Measurements from ENCODE around the gene C1QC.

The C1QC gene

DNA sequence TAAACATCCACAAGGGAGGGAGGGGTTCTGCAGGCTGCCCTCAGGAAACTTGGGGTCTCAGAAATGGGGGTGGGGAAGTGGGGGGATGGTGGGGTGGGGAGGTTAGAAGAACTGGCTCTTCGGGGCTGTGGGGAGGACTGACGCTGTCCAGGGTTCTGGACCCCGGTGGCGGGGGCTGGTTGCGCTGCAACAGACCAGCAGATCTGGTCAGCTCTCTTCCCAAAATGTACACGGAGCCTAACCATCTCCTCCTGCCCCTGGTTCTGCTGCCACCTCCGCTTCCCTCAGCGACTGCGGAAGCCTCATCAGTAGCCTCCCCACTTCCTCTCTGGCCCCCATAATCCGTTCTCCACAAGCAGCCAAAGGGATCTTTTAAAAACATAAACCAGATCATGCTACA, 36.3 kb upstream of the C1QC start:
- no peaks in the 10 kb centered on the region for H3K9me3 ChIP-seq (ENCODE audit: control insufficient read depth, low read length)
- H3K4me3 ChIP-seq (ENCODE audit: low read length): no peak overlapping the region
- peaks cover 17% of the 10 kb centered on the region for H3K27me3 ChIP-seq (ENCODE audit: control insufficient read depth, insufficient read depth, low read length)
- no peak overlapping the region for H3K9ac ChIP-seq (ENCODE audit: low read length)
- no peaks in the 10 kb centered on the region for H3K36me3 ChIP-seq (ENCODE audit: control insufficient read depth, insufficient read depth, low read length)
- no peaks in the 10 kb centered on the region for H3K4me1 ChIP-seq (ENCODE audit: control insufficient read depth, insufficient read depth, low read length)

- Histone ChIP-seq H3K9me3 (ENCODE audit: control insufficient read depth, low read length) (no peaks in the 10 kb centered on the region), H3K4me3 (ENCODE audit: low read length) (no peak overlapping the region), H3K4me1 (ENCODE audit: control insufficient read depth, insufficient read depth, low read length) (no peaks in the 10 kb centered on the region), H3K9ac (ENCODE audit: low read length) (no peak overlapping the region), H3K27me3 (ENCODE audit: control insufficient read depth, insufficient read depth, low read length) (peaks cover 11% of the 10 kb centered on the region), H3K36me3 (ENCODE audit: control insufficient read depth, insufficient read depth, low read length) (no peaks in the 10 kb centered on the region)
These were observed 35.1 kb upstream of the C1QC start for GRCh38 chr1:22608361-22608760.

- H3K4me1 ChIP-seq (ENCODE audit: control insufficient read depth, insufficient read depth, low read length): no peaks in the 10 kb centered on the region
- H3K9me3 ChIP-seq (ENCODE audit: control insufficient read depth, low read length): no peaks in the 10 kb centered on the region
- H3K4me3 ChIP-seq (ENCODE audit: low read length): no peak overlapping the region
- no peak overlapping the region for H3K9ac ChIP-seq (ENCODE audit: low read length)
- H3K27me3 ChIP-seq (ENCODE audit: control insufficient read depth, insufficient read depth, low read length): peaks cover 4% of the 10 kb centered on the region
- H3K36me3 ChIP-seq (ENCODE audit: control insufficient read depth, insufficient read depth, low read length): no peaks in the 10 kb centered on the region
These were observed 34.1 kb upstream of the C1QC start for GRCh38 chr1:22609291-22609690.

DNA sequence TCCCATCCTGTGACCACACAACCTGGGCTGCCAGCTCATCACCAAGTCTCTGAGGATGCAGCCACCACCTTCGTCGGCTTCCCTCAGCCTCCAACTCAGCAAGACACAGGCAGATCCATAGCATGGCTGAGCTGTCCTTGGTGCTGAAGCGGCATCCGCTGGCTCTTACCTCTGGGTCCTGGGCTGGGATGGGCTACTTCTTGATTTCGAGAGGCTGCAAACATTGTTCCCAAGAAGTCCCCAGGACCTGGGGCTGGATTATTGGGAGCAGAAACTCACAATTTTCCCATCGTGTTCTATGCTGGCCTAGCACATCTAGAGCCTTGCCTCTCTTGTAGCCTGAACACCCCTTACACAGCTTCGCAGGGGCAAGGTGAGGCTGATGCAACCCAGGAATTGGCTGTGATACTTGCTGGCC, 31.9 kb upstream of the C1QC start:
- Histone ChIP-seq H3K27me3 (ENCODE audit: control insufficient read depth, insufficient read depth, low read length) (peaks cover 4% of the 10 kb centered on the region), H3K4me3 (ENCODE audit: low read length) (no peak overlapping the region), H3K36me3 (ENCODE audit: control insufficient read depth, insufficient read depth, low read length) (no peaks in the 10 kb centered on the region), H3K9ac (ENCODE audit: low read length) (no peak overlapping the region), H3K9me3 (ENCODE audit: control insufficient read depth, low read length) (no peaks in the 10 kb centered on the region), H3K4me1 (ENCODE audit: control insufficient read depth, insufficient read depth, low read length) (no peaks in the 10 kb centered on the region)

- Histone ChIP-seq H3K36me3 (ENCODE audit: control insufficient read depth, insufficient read depth, low read length) (no peaks in the 10 kb centered on the region), H3K9me3 (ENCODE audit: control insufficient read depth, low read length) (no peaks in the 10 kb centered on the region), H3K27me3 (ENCODE audit: control insufficient read depth, insufficient read depth, low read length) (peaks cover 11% of the 10 kb centered on the region), H3K4me1 (ENCODE audit: control insufficient read depth, insufficient read depth, low read length) (no peaks in the 10 kb centered on the region), H3K9ac (ENCODE audit: low read length) (no peak overlapping the region), H3K4me3 (ENCODE audit: low read length) (no peak overlapping the region)
These were observed 30.5 kb upstream of the C1QC start for GRCh38 chr1:22612671-22613571.

- Histone ChIP-seq H3K4me3 (ENCODE audit: low read length) (no peak overlapping the region), H3K27me3 (ENCODE audit: control insufficient read depth, insufficient read depth, low read length) (peaks cover 18% of the 10 kb centered on the region), H3K36me3 (ENCODE audit: control insufficient read depth, insufficient read depth, low read length) (no peaks in the 10 kb centered on the region), H3K9me3 (ENCODE audit: control insufficient read depth, low read length) (no peaks in the 10 kb centered on the region), H3K4me1 (ENCODE audit: control insufficient read depth, insufficient read depth, low read length) (no peaks in the 10 kb centered on the region), H3K9ac (ENCODE audit: low read length) (no peak overlapping the region)
These were observed 29.9 kb upstream of the C1QC start for GRCh38 chr1:22613572-22613918.

DNA sequence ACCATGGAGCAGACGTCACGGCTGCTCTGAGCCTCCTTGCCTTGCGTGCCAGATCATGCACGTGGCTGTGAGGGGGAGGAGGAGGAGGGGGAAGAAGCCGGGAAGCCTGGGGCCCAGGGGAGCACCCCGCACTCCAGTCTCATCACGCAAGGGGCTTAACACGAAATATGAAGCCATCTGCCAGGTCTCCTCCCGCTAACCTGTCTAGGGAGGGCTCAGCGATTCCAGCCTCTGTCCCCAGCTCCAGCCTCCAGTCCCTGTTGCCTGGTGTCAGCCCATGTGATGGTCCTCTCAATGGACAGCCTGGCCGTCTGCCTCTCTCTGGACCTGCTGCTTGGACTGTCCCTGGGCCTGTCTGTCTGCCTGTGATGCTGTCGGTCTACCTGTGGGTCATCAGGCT, 29.5 kb upstream of the C1QC start:
- no peak overlapping the region for H3K9ac ChIP-seq (ENCODE audit: low read length)
- peaks cover 20% of the 10 kb centered on the region for H3K27me3 ChIP-seq (ENCODE audit: control insufficient read depth, insufficient read depth, low read length)
- H3K9me3 ChIP-seq (ENCODE audit: control insufficient read depth, low read length): no peaks in the 10 kb centered on the region
- H3K4me3 ChIP-seq (ENCODE audit: low read length): no peak overlapping the region
- no peaks in the 10 kb centered on the region for H3K4me1 ChIP-seq (ENCODE audit: control insufficient read depth, insufficient read depth, low read length)
- H3K36me3 ChIP-seq (ENCODE audit: control insufficient read depth, insufficient read depth, low read length): no peaks in the 10 kb centered on the region

- Histone ChIP-seq H3K27me3 (ENCODE audit: control insufficient read depth, insufficient read depth, low read length) (peaks cover 20% of the 10 kb centered on the region), H3K9me3 (ENCODE audit: control insufficient read depth, low read length) (no peaks in the 10 kb centered on the region), H3K4me1 (ENCODE audit: control insufficient read depth, insufficient read depth, low read length) (no peaks in the 10 kb centered on the region), H3K9ac (ENCODE audit: low read length) (no peak overlapping the region), H3K4me3 (ENCODE audit: low read length) (no peak overlapping the region), H3K36me3 (ENCODE audit: control insufficient read depth, insufficient read depth, low read length) (no peaks in the 10 kb centered on the region)
These were observed 27.5 kb upstream of the C1QC start for GRCh38 chr1:22615886-22616285.

- Histone ChIP-seq H3K27me3 (ENCODE audit: control insufficient read depth, insufficient read depth, low read length) (peaks cover 23% of the 10 kb centered on the region), H3K4me3 (ENCODE audit: low read length) (no peak overlapping the region), H3K9me3 (ENCODE audit: control insufficient read depth, low read length) (no peaks in the 10 kb centered on the region), H3K4me1 (ENCODE audit: control insufficient read depth, insufficient read depth, low read length) (no peaks in the 10 kb centered on the region), H3K36me3 (ENCODE audit: control insufficient read depth, insufficient read depth, low read length) (no peaks in the 10 kb centered on the region), H3K9ac (ENCODE audit: low read length) (no peak overlapping the region)
These were observed 26.9 kb upstream of the C1QC start for GRCh38 chr1:22616571-22616970.

DNA sequence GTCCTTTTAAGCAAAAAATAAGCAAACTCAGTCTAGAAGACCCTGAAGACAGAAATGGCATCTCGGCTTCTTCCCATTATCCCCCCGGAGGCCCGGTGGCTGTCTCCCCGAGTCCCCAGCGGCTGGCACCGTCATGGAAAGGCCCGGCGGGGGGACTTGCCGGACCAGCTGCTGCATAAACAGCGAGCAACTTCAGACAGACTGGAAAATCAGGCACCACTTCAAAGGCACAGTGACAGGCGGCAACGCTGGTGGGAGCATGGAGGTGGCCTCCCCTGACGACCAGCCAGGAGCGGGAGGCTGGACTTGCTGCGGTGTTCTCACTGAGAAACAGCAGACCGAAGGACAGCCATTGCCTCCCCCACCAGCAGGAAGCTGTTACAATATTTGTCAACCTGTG, 25.4 kb upstream of the C1QC start:
- H3K9ac ChIP-seq (ENCODE audit: low read length): no peak overlapping the region

GRCh38 chr1:22619252-22619651, 24.2 kb upstream of the C1QC start:
- Histone ChIP-seq H3K36me3 (ENCODE audit: control insufficient read depth, insufficient read depth, low read length) (no peaks in the 10 kb centered on the region), H3K9ac (ENCODE audit: low read length) (no peak overlapping the region), H3K4me1 (ENCODE audit: control insufficient read depth, insufficient read depth, low read length) (no peaks in the 10 kb centered on the region), H3K4me3 (ENCODE audit: low read length) (no peak overlapping the region), H3K27me3 (ENCODE audit: control insufficient read depth, insufficient read depth, low read length) (peaks cover 25% of the 10 kb centered on the region), H3K9me3 (ENCODE audit: control insufficient read depth, low read length) (no peaks in the 10 kb centered on the region)

More for the DNA sequence above, 25.4 kb upstream of the C1QC start:
- Histone ChIP-seq H3K4me3 (ENCODE audit: low read length) (no peak overlapping the region), H3K36me3 (ENCODE audit: control insufficient read depth, insufficient read depth, low read length) (no peaks in the 10 kb centered on the region), H3K4me1 (ENCODE audit: control insufficient read depth, insufficient read depth, low read length) (no peaks in the 10 kb centered on the region), H3K27me3 (ENCODE audit: control insufficient read depth, insufficient read depth, low read length) (peaks cover 25% of the 10 kb centered on the region), H3K9me3 (ENCODE audit: control insufficient read depth, low read length) (no peaks in the 10 kb centered on the region)

GRCh38 chr1:22619798-22620197, 23.6 kb upstream of the C1QC start:
- Histone ChIP-seq H3K36me3 (ENCODE audit: control insufficient read depth, insufficient read depth, low read length) (no peaks in the 10 kb centered on the region), H3K4me3 (ENCODE audit: low read length) (no peak overlapping the region), H3K27me3 (ENCODE audit: control insufficient read depth, insufficient read depth, low read length) (peaks cover 25% of the 10 kb centered on the region), H3K4me1 (ENCODE audit: control insufficient read depth, insufficient read depth, low read length) (no peaks in the 10 kb centered on the region), H3K9me3 (ENCODE audit: control insufficient read depth, low read length) (no peaks in the 10 kb centered on the region), H3K9ac (ENCODE audit: low read length) (no peak overlapping the region)

Measured in mucosa of stomach (tissue), 1 donor.